EH (cell line): ENCODE measurements around the gene CD84.
"Not testable (repeated sequence)": the region's sequence is repeated elsewhere in the genome, so short reads cannot be mapped to it uniquely, and the experiment has no call there.

Experiments
- DNase-seq: peaks from one replicate; pipeline ENCODE4 v3.0.0-alpha.2; 2015; ENCODE audit warnings: low read depth

Gene CD84

GRCh38 chr1:160610569-160611242, 31.4 kb upstream of the CD84 start:
- no peak for DNase-seq

- DNase-seq: no peak
Measured at GRCh38 chr1:160608941-160609340, 29.6 kb upstream of the CD84 start.

- no peak for DNase-seq
Measured at GRCh38 chr1:160608514-160608913, 29.2 kb upstream of the CD84 start.

GRCh38 chr1:160608057-160608456, 28.8 kb upstream of the CD84 start:
- no peak for DNase-seq

- no peak for DNase-seq
Measured at GRCh38 chr1:160607672-160608032, 28.4 kb upstream of the CD84 start.

- peak; percentile 75 for DNase-seq
Measured at GRCh38 chr1:160607011-160607671, 27.8 kb upstream of the CD84 start.

GRCh38 chr1:160606611-160607010, 27.3 kb upstream of the CD84 start:
- DNase-seq: no peak

- DNase-seq: no peak
Measured at GRCh38 chr1:160605792-160606479, 26.6 kb upstream of the CD84 start.

- DNase-seq: no peak
Measured at GRCh38 chr1:160605205-160605604, 25.9 kb upstream of the CD84 start.

GRCh38 chr1:160597705-160598104, 18.4 kb upstream of the CD84 start:
- no peak for DNase-seq

GRCh38 chr1:160597051-160597450, 17.8 kb upstream of the CD84 start:
- DNase-seq: no peak

GRCh38 chr1:160590488-160590887, 11.2 kb upstream of the CD84 start:
- no peak for DNase-seq

GRCh38 chr1:160588468-160588867, 9.2 kb upstream of the CD84 start:
- no peak for DNase-seq

GRCh38 chr1:160584784-160585183, 5.5 kb upstream of the CD84 start:
- DNase-seq: no peak

GRCh38 chr1:160582976-160583375, 3.7 kb upstream of the CD84 start:
- DNase-seq: not testable (repeated sequence)

GRCh38 chr1:160581961-160582360, 2.7 kb upstream of the CD84 start:
- no peak for DNase-seq

- no peak for DNase-seq
Measured at GRCh38 chr1:160580221-160580812, 1.0 kb upstream of the CD84 start.

GRCh38 chr1:160578525-160579191, 638 bp downstream of the CD84 start:
- DNase-seq: no peak

GRCh38 chr1:160578175-160578524, 1.1 kb downstream of the CD84 start:
- DNase-seq: no peak

- DNase-seq: no peak
Measured at GRCh38 chr1:160577671-160578070, 1.6 kb downstream of the CD84 start.

GRCh38 chr1:160576884-160577283, 2.4 kb downstream of the CD84 start:
- no peak for DNase-seq

- DNase-seq: no peak
Measured at GRCh38 chr1:160576390-160576789, 2.9 kb downstream of the CD84 start.
